Measurements from ENCODE around the gene LGALS16.
"Not testable (repeated sequence)": the region's sequence is repeated elsewhere in the genome, so short reads cannot be mapped to it uniquely, and the experiment has no call there.

Gene LGALS16

GRCh38 chr19:39655613-39656012, at the start of gene LGALS16:
LGALS16 (plus strand) TSS chr19:39655913; CDS start chr19:39655962, 49 bp downstream.
- no peak for DNase-seq (ENCODE audit: low read depth)
- H3K4me3 ChIP-seq (ENCODE audit: low read depth, low read length): no peak within 1 kb of the TSS
- TF ChIP-seq POLR2A (IDR thresholded peaks at IDR 0.05; ENCODE audit: extremely low read depth, insufficient read length): no peak
- no peak for TF ChIP-seq MYC (IDR thresholded peaks at IDR 0.05; ENCODE audit: low read depth, low read length)
- no peak for TF ChIP-seq CTCF (IDR thresholded peaks at IDR 0.05; ENCODE audit: low read depth, low read length)

DNA sequence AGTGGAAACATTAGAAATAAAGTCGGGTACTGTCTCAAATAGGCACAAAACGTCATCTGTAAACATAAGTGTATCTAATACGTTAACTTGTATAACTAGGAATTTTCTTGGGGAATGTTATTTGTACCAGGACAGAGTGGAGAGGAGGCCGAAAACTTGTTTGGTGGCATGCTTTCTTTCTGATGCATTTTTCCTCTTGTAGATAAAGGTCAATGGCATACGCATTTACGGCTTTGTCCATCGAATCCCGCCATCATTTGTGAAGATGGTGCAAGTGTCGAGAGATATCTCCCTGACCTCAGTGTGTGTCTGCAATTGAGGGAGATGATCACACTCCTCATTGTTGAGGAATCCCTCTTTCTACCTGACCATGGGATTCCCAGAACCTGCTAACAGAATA, 48.7 kb upstream of the LGALS16 start:
- TF ChIP-seq CTCF (IDR thresholded peaks at IDR 0.05; ENCODE audit: low read depth, low read length): no peak
- TF ChIP-seq POLR2A (IDR thresholded peaks at IDR 0.05; ENCODE audit: extremely low read depth, insufficient read length): no peak
- TF ChIP-seq MYC (IDR thresholded peaks at IDR 0.05; ENCODE audit: low read depth, low read length): no peak
- no peak for TF ChIP-seq MAX (IDR thresholded peaks at IDR 0.05; ENCODE audit: low read depth, low read length)
- H3K4me3 ChIP-seq (ENCODE audit: low read depth, low read length): no peak overlapping the region
- no peak for DNase-seq (ENCODE audit: low read depth)

- no peak for DNase-seq (ENCODE audit: low read depth)
- no peak overlapping the region for H3K4me3 ChIP-seq (ENCODE audit: low read depth, low read length)
- no peak for TF ChIP-seq MYC (IDR thresholded peaks at IDR 0.05; ENCODE audit: low read depth, low read length)
Observed at GRCh38 chr19:39607561-39607960, 48.2 kb upstream of the LGALS16 start.

GRCh38 chr19:39613597-39613996, 42.1 kb upstream of the LGALS16 start:
- no peak for TF ChIP-seq CTCF (IDR thresholded peaks at IDR 0.05; ENCODE audit: low read depth, low read length)
- TF ChIP-seq POLR2A (IDR thresholded peaks at IDR 0.05; ENCODE audit: extremely low read depth, insufficient read length): no peak
- TF ChIP-seq MYC (IDR thresholded peaks at IDR 0.05; ENCODE audit: low read depth, low read length): no peak
- no peak for TF ChIP-seq MAX (IDR thresholded peaks at IDR 0.05; ENCODE audit: low read depth, low read length)
- no peak overlapping the region for H3K4me3 ChIP-seq (ENCODE audit: low read depth, low read length)
- DNase-seq (ENCODE audit: low read depth): no peak

DNA sequence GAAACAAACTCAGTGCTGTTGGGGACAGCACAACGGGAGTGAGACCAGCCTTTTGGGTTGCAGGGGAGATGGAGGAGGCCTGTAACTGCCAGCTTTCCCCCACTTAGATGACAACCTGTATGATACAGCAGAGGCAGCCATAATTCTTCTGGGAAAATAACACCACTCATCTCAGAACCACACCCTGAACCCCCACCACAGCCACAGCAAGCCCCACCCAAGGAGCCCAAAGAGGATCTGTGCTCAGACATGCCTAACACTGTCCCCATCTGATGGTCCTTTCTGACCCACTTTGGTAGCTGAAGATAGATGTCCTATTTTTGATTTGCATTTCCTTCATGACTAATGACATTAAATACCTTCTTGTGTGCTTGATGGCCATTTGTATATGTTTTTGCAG, 38.0 kb upstream of the LGALS16 start:
- TF ChIP-seq MAX (IDR thresholded peaks at IDR 0.05; ENCODE audit: low read depth, low read length) (no peak), CTCF (IDR thresholded peaks at IDR 0.05; ENCODE audit: low read depth, low read length) (no peak), POLR2A (IDR thresholded peaks at IDR 0.05; ENCODE audit: extremely low read depth, insufficient read length) (no peak), MYC (IDR thresholded peaks at IDR 0.05; ENCODE audit: low read depth, low read length) (no peak)
- H3K4me3 ChIP-seq (ENCODE audit: low read depth, low read length): no peak overlapping the region
- no peak for DNase-seq (ENCODE audit: low read depth)

- TF ChIP-seq MAX (IDR thresholded peaks at IDR 0.05; ENCODE audit: low read depth, low read length): no peak
- no peak for TF ChIP-seq CTCF (IDR thresholded peaks at IDR 0.05; ENCODE audit: low read depth, low read length)
- no peak for TF ChIP-seq MYC (IDR thresholded peaks at IDR 0.05; ENCODE audit: low read depth, low read length)
- TF ChIP-seq POLR2A (IDR thresholded peaks at IDR 0.05; ENCODE audit: extremely low read depth, insufficient read length): no peak
- no peak overlapping the region for H3K4me3 ChIP-seq (ENCODE audit: low read depth, low read length)
- DNase-seq (ENCODE audit: low read depth): no peak
Observed at GRCh38 chr19:39623946-39624345, 31.8 kb upstream of the LGALS16 start.

DNA sequence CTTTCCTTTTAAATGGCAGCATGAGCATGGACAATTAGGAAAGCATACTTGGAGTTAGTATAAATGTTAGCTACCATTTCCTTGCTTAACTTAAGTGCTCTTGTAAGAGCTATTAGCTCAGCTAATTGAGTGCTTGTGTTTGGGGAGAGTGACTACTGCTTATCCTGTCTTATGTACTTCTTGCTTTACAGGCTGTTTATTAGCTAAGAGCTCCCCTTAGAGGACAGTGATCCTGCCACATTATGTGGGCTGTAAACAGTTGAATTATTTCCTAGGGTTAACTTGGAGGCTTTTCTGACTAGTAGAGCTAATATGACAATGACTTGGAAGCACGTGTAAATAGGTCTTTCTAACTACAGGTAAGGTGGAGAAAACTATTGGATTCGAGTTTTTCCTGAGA, 28.1 kb upstream of the LGALS16 start:
- peak; percentile 2 for DNase-seq (ENCODE audit: low read depth)
- not testable (repeated sequence) for H3K4me3 ChIP-seq (ENCODE audit: low read depth, low read length)
